Nucleus accumbens (tissue), 56 donors: ENCODE measurements around the gene GCH1.
"Not testable (repeated sequence)": the region's sequence is repeated elsewhere in the genome, so short reads cannot be mapped to it uniquely, and the experiment has no call there.

Experiments used
- DNase-seq, 56 donors: peaks; one replicate each; lab custom pipeline; 2025; lab: John Stamatoyannopoulos, UW

The GCH1 gene, protein sequence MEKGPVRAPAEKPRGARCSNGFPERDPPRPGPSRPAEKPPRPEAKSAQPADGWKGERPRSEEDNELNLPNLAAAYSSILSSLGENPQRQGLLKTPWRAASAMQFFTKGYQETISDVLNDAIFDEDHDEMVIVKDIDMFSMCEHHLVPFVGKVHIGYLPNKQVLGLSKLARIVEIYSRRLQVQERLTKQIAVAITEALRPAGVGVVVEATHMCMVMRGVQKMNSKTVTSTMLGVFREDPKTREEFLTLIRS

DNA sequence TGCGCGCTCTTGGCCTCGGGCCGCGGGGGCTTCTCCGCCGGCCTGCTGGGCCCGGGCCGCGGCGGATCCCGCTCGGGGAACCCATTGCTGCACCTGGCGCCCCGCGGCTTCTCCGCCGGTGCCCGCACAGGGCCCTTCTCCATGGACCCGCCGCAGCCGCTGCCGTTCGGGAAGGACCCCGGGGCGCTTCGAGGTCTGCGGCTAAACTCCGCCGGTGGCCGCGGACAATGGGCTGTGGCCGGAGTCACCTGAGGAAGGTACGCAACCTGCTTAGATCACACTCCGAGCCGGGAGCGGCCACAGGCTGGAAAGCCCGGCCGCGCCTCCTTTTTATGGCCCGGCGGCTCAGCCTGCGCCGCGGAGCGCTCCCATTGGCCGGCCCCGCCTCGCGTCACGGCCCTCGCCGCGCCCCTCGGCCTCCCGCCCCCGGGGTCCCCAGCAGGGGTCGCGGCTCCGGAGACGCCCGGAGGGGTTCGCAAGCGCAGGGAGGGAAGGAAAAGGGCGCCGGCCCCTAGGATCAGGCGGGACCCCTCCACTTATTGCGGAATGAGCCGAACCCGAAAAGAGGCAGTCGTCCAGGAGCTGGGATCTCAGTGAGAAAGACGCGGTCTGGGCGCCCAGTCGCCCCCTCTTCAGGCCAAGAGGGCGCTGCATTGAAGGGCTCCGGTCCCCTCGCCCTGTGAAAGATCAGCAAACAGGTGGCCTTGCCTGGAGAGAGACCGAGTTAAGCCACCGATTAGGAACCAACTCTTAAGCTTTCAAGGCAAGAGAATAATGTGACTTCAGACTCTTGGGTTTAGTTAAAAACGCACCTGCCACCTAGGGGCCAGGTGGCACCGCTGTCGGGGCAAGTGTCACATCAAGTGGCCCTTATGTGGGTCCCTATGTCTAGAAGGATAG is at the start of gene GCH1:
Gene GCH1 (minus strand): TSS at position 306 of the 900 bp plus-strand sequence. CDS start 163 bp downstream, at position 143.
- DNase-seq: peak in 46 of 56 donors; percentile 4 to 73 (median 38)

DNA sequence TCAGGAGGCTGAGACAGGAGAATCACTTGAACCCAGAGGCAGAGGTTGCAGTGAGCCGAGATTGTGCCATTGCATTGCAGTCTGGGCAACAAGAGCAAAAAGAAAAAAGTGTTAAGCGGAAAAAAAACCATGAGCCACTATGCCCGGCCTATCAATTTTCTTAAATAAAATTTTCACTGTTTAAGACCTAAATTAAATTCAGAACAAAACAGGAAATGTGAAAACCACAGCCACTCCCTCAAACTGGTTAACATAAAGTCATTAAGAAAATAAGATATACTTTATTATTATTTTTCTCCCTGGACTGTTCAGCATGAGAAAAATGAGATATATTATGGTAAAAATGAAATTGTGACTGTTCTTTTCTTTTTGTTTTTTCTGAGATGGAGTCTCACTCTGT is 44.6 kb upstream of the GCH1 start:
- no peak for DNase-seq

- no peak for DNase-seq
Measured at GRCh38 chr14:54946500-54946899, 43.9 kb upstream of the GCH1 start.

DNA sequence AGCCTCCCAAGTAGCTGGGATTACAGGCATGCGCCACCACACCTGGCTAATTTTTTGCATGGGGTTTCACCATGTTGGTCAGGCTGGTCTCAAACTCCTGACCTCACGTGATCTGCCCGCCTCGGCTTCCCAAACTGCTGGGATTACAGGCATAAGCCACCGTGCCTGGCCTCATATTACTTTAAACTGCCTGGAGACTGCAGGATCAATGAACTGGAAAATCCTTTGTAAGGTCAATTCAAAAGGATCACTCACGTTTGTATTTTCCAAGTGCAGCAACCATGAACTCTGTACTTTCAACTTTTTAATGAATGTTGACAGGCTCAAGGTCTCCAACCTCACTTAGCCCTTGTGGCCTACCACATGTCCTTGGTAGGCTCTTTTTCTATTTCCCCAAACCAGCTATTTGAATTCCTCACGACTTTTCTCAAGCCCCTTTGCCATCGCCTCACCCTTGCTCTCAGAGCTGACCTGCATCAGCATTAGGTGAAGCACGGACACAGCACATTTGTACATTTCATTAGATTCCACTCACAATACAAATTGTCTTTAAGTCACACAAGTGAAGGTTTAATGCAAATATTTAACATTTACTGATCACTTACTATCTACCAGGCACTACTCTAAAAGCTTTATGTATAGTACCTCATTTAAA is 42.2 kb upstream of the GCH1 start:
- DNase-seq: no peak

GRCh38 chr14:54942913-54943312 is 40.3 kb upstream of the GCH1 start:
- no peak for DNase-seq

DNA sequence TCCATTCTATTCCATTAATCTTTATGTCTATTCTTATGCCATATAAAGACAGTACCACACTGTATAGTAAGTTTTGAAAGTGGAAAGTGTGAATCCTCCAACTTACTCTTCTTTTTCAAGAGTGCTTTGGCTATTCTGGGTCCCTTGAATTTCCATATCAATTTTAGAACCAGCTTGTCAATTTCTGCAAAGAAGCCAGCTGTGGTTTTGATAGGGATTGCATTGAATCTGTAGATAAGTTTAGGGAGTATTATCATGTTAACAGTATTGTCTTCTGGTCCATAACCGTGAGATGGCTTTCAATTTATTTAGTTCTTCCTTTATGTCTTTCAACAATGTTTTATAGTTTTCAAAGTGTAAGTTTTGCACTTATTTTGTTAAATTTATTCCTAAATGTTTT is 34.2 kb upstream of the GCH1 start:
- DNase-seq: no peak

GRCh38 chr14:54935958-54936357 is 33.3 kb upstream of the GCH1 start:
- no peak for DNase-seq

DNA sequence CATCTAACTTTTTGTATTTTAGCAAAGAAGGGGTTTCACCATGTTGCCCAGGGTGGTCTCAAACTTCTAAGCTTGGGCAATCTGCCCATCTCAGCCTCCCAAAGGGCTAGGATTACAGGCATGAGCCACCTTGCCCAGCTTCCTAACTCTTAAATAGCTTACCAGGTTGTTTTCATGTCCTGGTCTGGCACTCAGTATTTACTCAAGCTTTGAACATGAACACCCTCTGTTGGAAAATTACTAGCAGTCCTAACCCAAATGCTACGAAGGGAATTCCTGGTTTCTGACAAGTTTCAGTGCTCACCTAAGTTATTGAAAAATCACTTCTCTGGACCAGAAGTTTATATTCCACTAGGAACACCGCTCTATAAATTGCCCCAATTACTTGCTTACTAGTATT is 32.5 kb upstream of the GCH1 start:
- DNase-seq: no peak

- DNase-seq: no peak
Measured at GRCh38 chr14:54933006-54933405, 30.4 kb upstream of the GCH1 start.

DNA sequence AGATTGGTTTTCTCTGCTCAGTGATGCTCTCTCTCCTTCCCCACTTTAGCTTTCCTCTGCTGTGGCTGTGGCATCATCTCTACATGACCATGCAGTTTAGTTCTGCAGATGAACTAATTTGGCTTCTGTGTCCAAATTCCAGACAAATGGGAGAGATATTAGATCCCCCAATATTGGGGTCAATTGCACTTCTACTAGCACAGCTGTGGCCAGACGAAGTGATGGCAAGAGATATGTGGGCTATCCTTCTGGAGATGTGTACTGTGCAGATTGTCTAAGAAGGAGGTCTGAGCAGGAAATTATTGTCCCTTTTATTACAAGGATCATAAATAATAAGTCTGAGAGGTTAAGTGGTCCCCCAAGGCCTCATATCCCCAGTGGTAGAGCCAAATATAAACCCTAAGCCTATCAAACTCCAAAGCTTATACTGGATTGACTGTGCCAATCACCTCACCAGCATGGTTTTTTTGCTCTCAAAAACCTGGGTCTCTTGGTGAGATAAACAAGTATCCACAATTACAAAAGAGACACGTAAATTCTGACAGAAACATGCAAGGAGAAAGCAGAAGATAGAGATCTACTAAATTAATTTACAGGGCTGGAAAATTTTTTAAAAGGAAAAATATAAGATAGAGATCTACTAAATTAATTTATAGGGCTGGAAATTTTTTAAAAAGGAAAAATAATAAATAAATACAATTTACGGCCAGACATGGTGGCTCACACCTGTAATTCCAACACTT is 29.1 kb upstream of the GCH1 start:
- no peak for DNase-seq

DNA sequence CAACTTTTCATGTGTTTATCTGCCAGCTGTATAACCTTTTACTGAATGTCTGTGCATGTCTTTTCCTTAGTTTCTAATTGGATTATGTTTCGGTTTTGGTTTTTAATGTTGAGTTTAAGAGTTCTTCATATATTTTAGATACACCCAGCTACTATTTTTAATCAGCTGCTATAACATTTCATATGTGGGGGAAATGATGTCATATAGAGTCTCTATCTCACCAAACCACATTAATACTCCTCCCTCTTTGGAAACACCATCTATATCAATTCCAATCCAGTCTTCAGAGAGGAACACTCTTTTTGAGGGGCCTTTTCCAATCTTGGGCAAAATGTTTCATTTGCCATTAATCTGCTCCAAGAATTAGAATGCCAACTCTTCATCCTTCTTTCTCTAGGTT is 28.5 kb upstream of the GCH1 start:
- DNase-seq: no peak

- no peak for DNase-seq
Measured at GRCh38 chr14:54929556-54929955, 26.9 kb upstream of the GCH1 start.

- DNase-seq: no peak
Measured at GRCh38 chr14:54928216-54928615, 25.6 kb upstream of the GCH1 start.

DNA sequence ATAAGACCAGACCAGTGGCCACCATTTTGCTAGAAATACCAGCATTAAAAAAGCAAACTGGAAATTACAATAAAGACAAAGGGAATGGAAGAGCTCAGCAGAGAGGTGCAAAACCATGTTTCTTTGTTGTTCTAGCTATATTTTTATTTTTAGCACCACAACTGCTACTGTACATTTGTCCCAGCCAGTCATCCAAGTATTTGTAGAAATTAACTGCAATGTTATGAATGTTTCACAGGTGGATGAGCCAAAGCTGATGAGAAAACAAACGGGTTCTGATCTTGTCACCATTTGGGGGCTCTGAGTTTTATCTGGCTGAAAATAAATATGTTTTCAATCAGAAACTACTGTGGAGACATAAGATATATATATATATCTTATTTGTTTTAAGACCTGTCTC is 24.9 kb upstream of the GCH1 start:
- no peak for DNase-seq

- not testable (repeated sequence) for DNase-seq
Measured at GRCh38 chr14:54926570-54926969, 23.9 kb upstream of the GCH1 start.

DNA sequence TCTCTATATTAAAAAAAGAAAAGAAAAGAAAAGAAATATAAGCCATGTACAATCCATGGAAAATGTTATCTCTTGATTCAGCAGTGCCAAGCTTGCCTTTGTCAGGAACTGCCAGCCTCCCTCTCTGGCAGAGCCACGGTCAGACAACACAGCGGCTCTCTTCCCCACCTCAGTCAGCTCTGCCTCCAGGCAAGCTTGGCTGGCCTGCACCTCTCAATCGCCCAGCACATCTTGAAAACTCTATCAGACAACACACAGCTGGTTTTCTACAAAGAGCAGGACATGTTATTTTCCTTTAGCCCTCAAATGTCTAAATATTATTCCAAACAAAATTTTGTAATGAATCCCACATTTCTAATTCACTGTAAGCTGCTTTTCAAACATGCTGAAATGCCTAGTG is 20.0 kb upstream of the GCH1 start:
- DNase-seq: no peak

GRCh38 chr14:54920052-54920451 is 17.4 kb upstream of the GCH1 start:
- DNase-seq: no peak

- DNase-seq: no peak
Measured at GRCh38 chr14:54919330-54919729, 16.7 kb upstream of the GCH1 start.

DNA sequence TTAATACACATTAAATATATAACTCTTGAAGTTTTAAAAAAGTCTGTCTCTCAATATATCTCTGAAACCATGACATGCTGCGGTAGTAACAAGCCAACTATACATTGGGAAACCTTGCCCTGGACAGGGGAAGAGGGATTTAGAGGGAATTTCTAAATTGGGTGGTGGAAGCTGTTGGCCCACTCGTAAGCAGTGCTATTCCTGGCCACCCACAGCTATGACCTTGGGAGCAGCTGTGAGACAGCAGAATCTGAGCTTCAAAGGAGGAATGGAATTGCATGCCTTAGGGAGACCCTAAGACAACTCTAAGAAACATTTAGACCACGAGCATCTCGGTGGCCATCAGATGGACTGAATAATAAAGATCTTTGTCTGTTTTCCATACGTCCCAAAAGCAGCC is 15.8 kb upstream of the GCH1 start:
- no peak for DNase-seq

DNA sequence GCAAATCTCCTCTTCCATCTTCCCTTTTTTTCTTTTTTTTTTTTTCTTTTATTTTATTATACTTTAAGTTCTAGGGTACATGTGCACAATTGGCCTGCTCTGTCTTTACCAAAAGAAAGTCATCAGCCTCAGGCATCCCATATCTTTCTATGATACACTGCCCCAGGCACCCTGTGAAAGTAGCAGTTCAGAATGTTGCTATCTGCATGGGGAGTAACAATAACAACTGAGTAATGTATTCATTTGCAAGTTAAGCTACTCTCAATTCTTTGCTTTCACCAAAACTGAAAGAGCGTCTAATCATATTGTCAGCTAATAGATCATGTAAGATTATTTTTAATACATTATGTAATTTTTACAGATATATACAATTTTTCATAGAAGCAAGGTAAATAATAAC is 13.5 kb upstream of the GCH1 start:
- DNase-seq: no peak
